GM19043 (cell line): ENCODE data around the gene CALM1.
A peak's percentile ranks its signal among the peaks of the same experiment; 100 is the strongest.

ENCODE experiments used
- ATAC-seq: cut with Tn5 transposase; IDR thresholded peaks from one replicate; pipeline ENCODE4 v1.9.1; 2021; ENCODE audit warnings: low read depth; ENCODE audit not compliant: unreplicated experiment

The CALM1 gene

DNA sequence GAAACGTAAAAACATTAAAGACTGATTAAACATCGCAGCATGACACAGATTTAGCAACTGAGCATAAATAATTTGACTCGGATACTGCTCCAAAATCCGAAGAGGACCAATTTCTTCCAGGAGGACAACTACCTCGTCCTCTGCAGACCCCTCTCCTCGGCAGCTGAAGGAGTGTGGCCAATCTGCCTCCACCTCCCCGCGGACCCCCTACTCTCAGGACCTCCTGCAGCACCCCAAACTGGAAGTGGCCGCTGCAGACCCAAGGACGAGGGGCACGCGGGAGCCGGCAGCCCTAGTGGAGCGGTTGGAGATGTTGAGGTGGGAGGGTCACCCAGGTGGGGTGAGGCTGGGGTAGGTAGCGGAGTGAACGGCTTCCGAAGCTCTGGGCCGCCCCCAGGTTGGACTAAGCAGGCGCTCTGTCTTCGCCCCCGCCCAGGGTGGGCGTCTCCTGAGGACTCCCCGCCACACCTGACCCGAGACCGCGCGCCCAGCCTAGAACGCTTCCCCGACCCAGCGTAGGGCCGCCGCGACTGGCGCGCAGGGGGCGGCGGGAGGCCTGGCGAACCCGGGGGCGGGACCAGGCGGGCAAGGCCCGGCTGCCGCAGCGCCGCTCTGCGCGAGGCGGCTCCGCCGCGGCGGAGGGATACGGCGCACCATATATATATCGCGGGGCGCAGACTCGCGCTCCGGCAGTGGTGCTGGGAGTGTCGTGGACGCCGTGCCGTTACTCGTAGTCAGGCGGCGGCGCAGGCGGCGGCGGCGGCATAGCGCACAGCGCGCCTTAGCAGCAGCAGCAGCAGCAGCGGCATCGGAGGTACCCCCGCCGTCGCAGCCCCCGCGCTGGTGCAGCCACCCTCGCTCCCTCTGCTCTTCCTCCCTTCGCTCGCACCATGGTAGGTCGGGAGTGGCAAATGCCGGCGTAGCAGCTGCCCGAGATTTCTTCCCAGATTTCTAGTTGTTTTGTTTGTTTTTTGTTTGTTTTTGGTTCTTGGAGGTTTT lies at the start of gene CALM1:
TSS of gene CALM1 (plus strand) at position 689 of the 999 bp plus-strand sequence. CDS start at position 891, 202 bp downstream.
- peak; percentile 53 for ATAC-seq

DNA sequence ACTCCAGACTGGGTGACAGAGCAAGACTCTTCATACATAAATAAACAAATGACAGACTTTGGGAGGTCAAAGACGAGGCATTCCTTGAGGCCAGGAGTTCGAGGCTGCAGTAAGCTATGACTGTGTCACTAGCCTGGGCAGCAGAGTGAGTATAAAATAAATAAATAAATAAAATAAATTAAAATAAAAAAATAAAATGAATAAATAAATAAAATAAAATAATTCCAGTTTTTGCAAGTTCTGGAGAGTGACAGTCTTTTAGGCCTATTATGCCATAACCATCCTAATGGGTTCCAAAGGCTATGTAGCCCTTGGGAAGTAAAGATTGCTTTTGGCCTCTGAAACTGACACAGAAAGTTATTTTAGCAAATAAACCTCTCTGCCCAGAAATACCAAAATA lies 48.6 kb upstream of the CALM1 start:
- no peak for ATAC-seq

DNA sequence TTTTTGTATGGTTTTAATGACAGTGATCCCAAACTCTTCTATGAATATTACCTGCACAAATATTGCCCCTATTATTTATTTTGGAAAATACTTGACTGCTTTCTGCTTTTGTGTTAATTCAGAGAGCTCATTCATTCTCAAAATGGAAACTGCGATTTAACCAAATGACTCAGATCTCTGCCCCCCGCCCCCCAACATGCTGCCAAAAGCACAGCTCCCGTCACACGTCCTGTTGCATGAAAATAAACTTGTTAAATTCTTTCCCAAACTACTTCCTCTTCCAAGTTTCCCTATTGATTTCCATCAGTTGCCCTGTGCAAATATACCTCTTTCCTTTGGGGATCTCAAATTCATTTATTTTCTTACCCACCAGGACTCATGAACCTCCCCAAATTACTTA lies 47.1 kb upstream of the CALM1 start:
- ATAC-seq, result no peak

DNA sequence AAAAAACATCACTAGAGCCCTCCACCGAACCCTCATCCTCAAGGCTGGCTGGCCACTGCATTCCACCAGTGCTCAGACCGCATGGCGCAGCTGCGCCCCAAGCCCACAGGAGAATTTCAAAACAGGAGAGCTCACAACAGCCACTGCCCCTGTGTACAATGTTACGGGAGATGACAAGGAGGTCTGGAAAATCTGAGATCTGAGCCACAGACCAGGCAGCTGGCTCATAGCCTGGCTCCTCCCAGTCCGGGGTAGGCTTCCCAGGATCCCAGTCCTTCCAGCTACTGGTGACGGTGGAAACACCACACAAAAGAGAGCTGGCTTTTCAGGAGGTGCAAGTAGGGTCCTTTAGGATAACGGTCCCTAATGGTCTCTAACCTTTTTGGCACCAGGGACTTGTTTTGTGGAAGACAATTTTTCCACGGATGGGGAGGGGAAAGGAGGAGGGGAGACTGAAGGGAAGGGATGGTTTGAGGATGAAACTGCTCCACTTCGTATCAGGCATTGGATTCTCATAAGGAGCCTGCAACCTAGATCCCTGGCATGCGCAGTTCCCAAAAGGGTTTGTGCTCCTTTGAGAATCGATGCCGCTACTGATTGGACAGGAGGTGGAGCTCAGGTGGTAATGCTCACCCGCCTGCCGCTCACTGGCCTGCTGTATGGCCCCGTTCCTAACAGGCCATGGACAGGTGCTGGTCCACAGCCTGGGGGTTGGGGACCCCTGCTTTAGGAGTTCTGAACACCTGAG lies 42.1 kb upstream of the CALM1 start:
- no peak for ATAC-seq

DNA sequence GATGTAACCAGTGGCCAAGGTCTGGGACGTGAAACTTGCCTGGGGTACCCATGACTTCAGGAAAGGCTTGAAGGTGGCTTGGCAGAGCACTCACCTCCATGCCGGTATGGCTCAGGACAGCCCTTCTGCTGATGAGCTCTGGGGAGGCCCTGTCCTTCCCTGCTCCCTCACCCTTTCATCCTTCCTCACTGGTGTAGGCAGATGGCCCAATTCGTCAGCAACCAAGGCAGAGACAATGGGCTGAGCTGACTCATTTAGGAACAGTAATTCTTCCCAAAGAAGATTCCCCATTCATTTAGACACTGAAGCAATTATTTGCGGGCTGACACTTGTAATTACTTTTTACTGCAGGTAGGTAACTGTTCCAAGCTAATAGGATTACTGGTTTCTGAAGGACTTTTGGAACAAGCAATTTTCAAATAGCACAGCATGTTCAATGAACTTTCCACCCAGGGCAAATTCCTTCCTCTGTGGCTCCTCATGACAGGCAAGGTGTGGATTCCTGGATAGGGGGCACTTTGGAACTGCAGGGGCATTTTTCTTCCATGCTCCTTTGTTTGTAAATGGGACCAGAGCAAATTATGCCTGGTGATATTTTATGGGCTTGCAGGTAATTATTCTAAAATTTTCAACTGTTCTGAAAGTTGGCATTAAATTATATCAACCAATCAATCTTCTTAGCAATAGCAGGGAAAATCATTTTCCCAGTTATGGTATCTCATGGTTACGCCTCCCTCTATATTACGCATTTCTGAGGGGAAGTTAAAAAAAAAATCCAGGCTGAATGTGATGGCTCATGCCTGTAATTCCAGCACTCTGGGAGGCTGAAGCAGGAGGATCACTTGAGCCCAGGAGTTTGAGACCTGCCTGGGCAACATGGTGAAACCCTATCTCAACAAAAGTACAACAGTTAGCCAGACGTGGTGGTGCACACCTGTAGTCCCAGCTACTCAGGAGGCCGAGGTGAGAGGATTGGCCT lies 41.0 kb upstream of the CALM1 start:
- no peak for ATAC-seq

DNA sequence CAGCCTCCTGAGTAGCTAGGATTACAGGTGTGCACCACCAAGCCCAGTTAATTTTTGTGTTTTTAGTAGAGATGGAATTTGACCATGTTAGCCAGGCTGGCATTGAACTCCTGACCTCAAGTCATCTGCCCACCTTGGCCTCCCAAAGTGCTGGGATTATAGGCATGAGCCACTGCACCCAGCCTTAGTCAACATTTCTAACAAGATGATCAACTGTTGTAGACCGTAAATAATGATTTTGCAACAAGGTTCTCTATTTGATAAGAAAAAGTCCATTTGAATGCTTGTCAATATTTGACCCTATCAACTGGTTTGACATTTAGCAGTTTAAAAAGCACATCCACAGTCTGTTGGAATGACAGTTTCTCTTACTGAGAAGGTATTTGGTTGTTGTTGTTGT lies 39.9 kb upstream of the CALM1 start:
- no peak for ATAC-seq

DNA sequence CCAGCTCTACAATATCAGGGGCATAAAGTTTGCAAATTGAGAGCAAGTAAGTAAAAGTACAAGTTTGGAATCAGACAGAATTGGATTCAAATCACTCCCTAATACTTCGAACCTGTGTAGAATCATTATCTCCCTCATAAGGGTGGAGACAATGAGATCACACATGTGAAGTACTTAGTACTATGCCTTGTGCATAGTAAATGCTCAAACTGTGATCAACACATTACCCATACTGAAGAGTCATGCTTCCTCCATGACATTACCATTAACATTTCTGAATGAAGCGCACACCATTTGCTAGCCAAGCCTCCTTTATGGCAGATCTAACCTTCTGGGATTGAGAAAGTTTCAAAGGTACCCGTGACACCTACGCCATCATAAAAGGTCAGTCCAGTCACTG lies 38.5 kb upstream of the CALM1 start:
- ATAC-seq, result no peak

DNA sequence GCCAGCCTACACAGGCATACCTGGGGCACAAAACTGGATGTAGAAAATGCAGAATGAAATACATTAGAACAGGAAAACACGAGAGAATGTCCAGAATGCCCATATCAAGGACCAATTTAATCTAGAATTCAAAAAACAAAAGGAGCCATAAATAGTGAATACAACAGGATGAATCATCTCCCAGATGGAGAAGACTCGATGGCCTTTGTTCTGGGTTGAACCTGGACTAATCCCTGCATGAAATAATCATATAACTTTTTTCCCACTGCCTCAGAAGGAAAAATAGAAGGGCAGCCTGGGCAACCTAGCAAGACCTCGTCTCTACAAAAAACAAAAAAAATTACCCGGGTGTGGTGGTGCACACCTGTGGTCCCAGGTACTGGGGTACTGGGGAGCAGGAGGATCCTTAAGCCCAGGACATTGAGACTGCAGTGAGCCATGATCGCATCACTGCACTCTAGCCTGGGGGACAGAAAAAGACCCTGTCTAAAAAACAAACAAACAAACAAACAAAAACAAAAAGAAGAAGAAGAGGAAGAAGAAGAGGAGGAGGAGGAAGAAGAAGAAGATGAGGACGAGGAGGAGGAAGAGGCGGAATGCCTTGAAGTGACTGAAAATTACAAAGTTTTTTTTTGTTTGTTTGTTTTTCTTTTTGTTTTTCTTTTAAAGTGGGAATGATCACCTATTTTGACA lies 34.8 kb upstream of the CALM1 start:
- no peak for ATAC-seq

DNA sequence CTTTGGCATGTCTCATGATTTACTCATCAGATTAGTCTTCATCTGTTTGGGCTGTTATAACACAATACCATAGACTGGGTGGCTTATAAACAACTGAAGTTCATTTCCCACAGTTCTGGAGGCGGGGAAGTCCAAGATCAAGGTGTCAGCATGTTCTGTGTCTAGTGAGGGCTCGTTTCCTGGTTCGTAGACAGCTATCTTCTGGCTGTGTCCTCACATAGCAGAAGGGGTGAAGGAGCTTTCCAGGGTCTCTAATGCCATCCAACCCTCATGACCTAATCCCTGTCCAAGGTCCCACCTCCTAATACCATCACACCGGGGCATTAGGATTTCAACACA lies 34.3 kb upstream of the CALM1 start:
- ATAC-seq, result no peak

DNA sequence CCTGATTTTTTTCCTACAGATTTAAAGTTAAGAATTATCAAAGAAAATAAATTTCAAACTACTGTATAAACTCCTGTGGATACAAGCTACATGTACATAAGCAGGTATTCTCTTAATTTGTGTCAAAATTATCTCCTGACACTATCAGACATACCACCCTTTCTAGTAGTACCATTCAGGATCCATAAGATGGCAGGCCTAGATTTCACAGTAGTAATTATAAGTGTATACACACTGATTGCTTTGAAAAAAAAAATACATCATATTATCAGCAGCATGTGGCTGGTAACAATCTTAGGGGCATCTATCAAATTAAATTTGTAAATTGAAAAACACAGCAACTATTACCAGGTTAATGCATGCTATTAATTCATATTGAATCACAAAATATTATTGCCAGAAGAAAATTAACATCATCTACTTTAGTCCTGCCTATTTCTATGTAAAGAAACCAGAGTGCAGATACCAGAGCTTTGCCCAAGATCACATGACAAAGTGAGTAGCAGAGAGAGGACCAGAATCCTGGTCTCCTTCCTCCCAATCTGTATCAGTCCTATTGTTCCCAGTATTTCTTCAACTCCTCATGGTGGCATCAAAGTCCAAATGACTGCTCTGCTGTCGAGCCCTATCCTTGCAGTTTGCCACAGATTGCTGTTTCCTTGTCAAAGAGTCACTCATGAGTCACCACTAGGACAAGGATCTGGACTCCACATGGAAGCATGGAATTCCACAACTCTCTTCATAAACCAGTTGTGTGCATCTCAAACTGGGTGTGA lies 27.7 kb upstream of the CALM1 start:
- ATAC-seq, result no peak

DNA sequence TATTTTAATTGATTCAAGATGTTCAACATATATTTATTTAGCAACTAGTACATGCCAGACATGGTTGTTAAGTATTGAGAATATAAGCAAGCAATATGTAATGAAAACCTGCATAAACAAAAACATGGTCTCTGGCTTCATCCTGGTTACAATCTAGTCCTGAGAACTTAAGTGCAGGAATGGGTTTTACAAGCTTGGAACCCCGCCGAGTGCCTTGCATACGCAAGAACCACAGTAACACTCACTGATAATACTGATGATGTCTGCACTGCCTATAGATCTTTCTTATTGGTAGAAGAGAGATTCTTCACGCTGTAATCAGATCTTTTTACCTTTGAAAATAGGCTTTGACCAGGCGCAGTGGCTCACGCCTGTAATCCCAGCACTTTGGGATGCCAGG lies 22.9 kb upstream of the CALM1 start:
- no peak for ATAC-seq

DNA sequence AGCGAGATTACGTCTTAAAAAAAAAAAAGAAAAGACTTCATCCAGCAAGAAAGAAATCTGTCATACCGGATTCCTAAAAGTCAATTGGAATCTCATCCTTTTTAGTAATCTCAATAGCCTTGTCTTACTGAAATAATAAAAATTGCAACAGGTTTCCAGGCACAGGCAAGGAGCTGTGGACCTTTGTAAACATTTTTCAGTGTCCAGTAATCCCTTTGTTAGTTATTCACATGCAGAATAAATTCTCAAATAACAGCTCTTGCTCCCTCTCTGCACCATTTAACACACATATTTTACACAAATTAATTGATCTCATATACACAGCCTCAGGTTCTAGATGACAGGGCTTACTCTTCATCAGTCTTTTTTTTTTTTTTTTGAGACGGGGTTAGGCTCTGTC lies 22.0 kb upstream of the CALM1 start:
- no peak for ATAC-seq

DNA sequence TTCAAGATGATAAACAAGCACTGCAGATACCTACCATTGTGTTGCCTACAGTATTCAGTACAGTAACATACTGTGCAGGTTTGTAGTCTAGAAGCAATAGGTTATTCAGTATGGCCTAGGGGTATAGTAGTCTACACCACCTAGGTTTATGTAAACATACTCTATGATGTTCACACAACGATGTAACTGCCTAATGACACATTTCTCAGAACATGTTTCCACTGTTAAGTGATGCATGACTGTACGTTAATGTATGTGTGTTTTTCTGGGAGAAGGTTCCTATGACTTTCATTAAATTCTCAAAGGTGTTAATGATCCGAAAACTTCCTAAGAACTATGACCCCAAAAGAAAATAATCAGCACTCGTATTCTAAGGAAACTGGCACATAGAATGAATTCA lies 20.9 kb upstream of the CALM1 start:
- ATAC-seq, result no peak

DNA sequence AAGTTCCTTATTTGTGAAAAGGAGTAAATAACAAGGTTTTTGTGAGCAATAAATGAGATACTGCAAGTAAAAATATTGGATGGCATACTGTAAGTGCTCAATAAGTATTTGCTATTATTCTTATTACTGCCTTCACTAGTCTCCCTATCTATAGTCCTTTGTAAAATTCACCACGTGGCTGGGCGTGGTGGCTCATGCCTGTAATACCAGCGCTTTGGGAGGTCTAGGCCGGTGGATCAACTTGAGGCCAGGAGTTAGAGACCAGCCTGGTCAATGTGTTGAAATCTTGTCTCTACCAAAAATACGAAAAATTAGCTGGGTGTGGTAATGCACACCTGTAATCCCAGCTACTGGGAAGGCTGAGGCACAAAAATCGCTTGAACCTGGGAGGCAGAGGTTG lies 18.6 kb upstream of the CALM1 start:
- no peak for ATAC-seq

DNA sequence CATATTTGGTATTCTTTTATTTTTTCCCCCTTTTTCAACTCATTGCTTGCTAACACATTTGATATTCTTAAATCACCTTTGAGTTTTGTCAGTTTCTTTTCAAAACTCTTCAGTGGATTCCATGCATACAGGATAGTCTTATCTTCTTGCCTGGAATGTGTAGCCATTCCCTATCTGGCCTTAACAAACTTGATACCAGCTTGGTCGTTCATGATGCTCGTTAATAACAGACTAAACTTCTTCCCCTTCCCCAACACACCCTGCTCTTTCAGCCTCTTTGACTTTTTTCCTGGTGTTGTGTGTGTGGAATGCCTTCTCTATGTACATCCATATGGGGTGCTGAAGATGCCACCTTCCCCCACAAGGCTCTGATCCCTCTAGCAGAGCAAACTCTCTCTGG lies 17.7 kb upstream of the CALM1 start:
- no peak for ATAC-seq

DNA sequence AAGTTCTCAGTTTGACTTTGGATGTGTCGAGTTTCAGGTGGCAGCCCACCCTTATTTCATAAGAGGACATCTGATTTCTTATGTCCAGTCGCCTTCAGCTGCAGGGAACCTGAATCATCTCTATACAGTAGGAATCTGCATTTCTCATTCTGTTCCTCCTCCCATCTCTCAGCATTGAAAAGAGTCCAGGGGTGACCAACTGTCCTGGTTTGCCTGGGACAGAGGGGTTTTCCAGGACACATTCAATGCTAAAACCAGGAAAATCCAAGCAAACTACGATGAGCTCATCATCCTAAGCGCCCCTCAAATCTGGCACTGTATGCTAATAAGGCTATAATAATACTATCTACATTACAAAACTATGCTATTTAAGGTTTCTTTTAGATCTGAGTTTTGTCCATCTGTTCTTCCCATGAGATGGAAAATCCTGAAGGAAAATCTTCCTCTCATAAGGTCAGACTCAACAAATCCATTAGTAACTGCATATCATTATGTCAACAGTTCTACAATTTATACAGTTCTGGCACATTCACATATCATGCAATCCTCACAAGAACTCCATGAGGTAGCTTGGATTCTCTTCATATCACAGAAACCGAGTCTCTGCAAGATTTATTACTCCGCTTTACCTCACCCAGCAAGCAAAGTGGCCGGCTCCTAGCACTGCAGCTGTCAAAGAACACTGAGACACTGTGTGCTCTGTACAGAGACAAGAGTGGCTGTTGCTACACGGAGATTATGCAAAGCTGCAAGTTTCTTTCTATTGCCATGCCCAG lies 15.6 kb upstream of the CALM1 start:
- no peak for ATAC-seq

DNA sequence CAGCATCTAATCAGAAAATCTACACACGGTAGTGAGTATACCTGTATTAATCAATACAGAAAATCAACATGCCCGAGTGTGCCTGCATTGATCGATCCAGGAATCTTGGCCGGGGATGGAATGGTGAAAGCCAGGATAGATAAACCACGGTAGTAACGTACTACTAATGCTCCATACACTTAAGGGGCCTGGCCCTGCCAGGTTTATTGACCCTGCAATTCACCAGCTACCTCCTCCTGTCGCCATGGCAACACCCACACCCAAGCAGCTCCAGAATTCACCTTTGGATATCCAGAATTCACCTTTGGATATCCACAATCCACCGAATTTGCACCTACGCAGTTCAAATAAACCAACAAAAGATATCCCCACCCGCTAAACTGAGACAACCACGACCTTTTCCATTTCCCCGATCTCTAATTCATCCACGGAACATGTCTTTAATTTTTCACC lies 14.8 kb upstream of the CALM1 start:
- no peak for ATAC-seq

DNA sequence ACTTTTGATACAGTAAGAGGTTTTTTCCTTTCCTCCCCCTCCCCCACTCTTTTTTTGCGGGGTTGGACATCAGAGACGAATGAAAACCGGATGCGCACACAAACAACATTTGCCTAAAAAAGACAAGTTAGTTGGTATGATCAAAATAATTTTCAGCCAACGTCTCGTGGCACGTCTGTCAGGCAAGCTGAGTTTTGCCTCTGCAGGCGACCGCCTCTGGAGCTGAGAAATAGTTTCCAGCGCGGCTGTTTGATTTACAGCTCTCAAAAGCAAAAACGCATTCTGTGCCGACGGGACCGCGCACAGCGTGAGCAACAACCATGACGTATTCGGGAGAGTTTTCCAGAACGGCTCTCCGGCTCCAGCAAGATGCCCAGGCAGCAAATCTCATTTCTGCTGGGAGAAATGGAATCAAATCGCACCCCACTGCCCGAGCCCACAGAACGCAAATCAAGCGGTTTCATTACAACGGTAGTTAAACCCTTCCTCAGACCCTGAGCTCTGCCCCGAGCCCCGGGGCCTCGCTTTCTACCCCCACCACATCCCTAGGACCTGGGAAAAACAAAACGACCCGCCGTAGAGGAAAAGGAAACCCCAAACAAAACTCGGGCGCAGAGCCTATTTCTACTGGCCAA lies 14.2 kb upstream of the CALM1 start:
- ATAC-seq, result peak; percentile 9
